ENCODE data around the gene GALNT14. TPM values are rescaled to one million over a fixed set of nuclear protein-coding genes. Genes with fewer than 3 reads are reported as not detected.

GALNT14 gene
- total and polyA plus RNA-seq, 2 of the 8 experiments (the other 6 are each of a cell fraction or from before 2014, with no cell fraction given): 13.0 to 13.7 TPM

DNA sequence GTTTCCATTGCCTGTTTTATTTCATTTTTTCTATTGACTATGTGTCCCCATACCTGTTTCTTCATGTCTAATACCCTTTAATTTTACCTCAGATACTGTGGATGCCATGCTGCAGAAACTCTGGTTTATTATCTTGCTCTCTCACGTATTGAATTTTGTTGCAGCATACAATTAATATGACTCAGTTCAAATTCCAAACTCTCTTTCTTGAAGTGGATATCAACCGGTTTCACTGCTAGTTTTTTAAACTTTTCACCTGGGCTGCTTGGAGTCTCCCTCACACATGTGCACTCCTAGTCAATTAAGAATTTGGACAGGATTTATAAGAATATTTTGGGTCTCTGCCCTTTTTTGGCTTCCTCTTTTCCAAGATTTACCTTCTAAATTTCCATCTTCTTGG is 260.4 kb downstream of the GALNT14 start:
- no peak overlapping the region for H2BK12ac ChIP-seq (ENCODE audit: low read depth, low read length)
- WGBS, 2 experiments (ENCODE audit: extremely low coverage in 1 of 2, insufficient coverage in 1 of 2, insufficient read length in 1 of 2, insufficient replicate concordance in 2 of 2, low coverage in 1 of 2, low lambda C conversion rate in 2 of 2, missing lambda C conversion rate in 1 of 2): 92% methylated on average over 2 of the region's 2 CpGs; no CpG with 5 or more reads in 1 of the 2 experiments
- no peak overlapping the region for H3K23ac ChIP-seq (ENCODE audit: insufficient read length)
- H4K8ac ChIP-seq (ENCODE audit: extremely low read depth, insufficient read depth, low read length): no peak overlapping the region
- H3K18ac ChIP-seq (ENCODE audit: extremely low read depth, low read length): no peak overlapping the region
- no peaks in the 10 kb centered on the region for H3K27me3 ChIP-seq (replicated peaks in 1 of 4; ENCODE audit: control insufficient read depth in 3 of 4, extremely low read depth in 1 of 4, insufficient read depth in 3 of 4, low read length in 3 of 4)
- H3K4me1 ChIP-seq (replicated peaks in 1 of 4; ENCODE audit: control insufficient read depth in 3 of 4, insufficient read depth in 4 of 4, low read length in 3 of 4): no peaks in the 10 kb centered on the region
- no peak overlapping the region for H4K5ac ChIP-seq (ENCODE audit: insufficient read length, low read depth, low read length)
- H3K9ac ChIP-seq (replicated peaks in 1 of 4; ENCODE audit: extremely low read depth in 1 of 4, low read depth in 3 of 4, low read length in 3 of 4): no peak overlapping the region
- no peak overlapping the region for H3K27ac ChIP-seq (ENCODE audit: low read depth, low read length)
- no peak overlapping the region for H3K4me3 ChIP-seq (ENCODE audit: extremely low read depth in 1 of 4, insufficient read depth in 2 of 4, low read depth in 3 of 4, low read length in 4 of 4)
- CTCF ChIA-PET (ENCODE audit: partially characterized antibody): interaction anchor here (1.5 kb wide), 1 partner anchor 164 kb away, joined by 7 read pairs; no protein-coding TSS in a partner anchor
- FAIRE-seq: no peak
- H3K9me3 ChIP-seq (ENCODE audit: insufficient read depth in 2 of 2, low read depth in 1 of 2, low read length in 1 of 2): peaks cover 0 to 5% of the 10 kb centered on the region in 2 experiments; a peak in 1 of 4 replicates
- H3K4ac ChIP-seq (replicated peaks; ENCODE audit: insufficient read length, low read depth, low read length): no peak overlapping the region
- no peaks in the 10 kb centered on the region for H4K20me1 ChIP-seq (replicated peaks in 1 of 2; ENCODE audit: control insufficient read depth in 1 of 2, insufficient read depth in 2 of 2, low read length in 2 of 2)
- H2AFZ ChIP-seq (ENCODE audit: low read length): no peak overlapping the region
- H2BK5ac ChIP-seq (ENCODE audit: low read depth, low read length): no peak overlapping the region
- no peak for DNase-seq (ENCODE audit: low read depth in 1 of 2, low spot score in 2 of 2)
- no peaks in the 10 kb centered on the region for H3K79me2 ChIP-seq (ENCODE audit: control insufficient read depth in 1 of 2, insufficient read depth in 2 of 2, low read length in 2 of 2)
- no peak overlapping the region for H3K4me2 ChIP-seq (ENCODE audit: insufficient read depth in 1 of 2, low read depth in 2 of 2, low read length in 2 of 2)
- no peak overlapping the region for H3K14ac ChIP-seq (ENCODE audit: insufficient read length)
- no peak overlapping the region for H3K56ac ChIP-seq (replicated peaks; ENCODE audit: insufficient read length, low read depth, low read length)
- no peak overlapping the region for H4K91ac ChIP-seq (replicated peaks; ENCODE audit: insufficient read length, low read length)
- no peak overlapping the region for H2AK5ac ChIP-seq (ENCODE audit: low read depth, low read length)
- H2BK20ac ChIP-seq (ENCODE audit: low read length): no peak overlapping the region
- POLR2A ChIA-PET (ENCODE audit: partially characterized antibody): no interaction called here
- H3K79me1 ChIP-seq (ENCODE audit: low read depth, low read length): no peaks in the 10 kb centered on the region
- no peaks in the 10 kb centered on the region for H3K23me2 ChIP-seq (ENCODE audit: low read depth, low read length)
- H2BK120ac ChIP-seq (replicated peaks; ENCODE audit: low read depth, low read length): no peak overlapping the region
- TF ChIP-seq TAF1 (IDR thresholded peaks at IDR 0.05; ENCODE audit: low read depth, low read length) (no peak), SRF (IDR thresholded peaks at IDR 0.05; ENCODE audit: low read depth, low read length) (no peak), POLR2AphosphoS5 (IDR thresholded peaks at IDR 0.05; ENCODE audit: low read depth, low read length) (no peak), SIRT6 (IDR thresholded peaks at IDR 0.05; ENCODE audit: low read length) (no peak), RXRA (IDR thresholded peaks at IDR 0.05; ENCODE audit: insufficient read depth, low read depth, low read length) (no peak), BACH1 (IDR thresholded peaks at IDR 0.05; ENCODE audit: low read length) (no peak), GABPA (IDR thresholded peaks at IDR 0.05; ENCODE audit: borderline replicate concordance, insufficient read depth, low read length) (no peak), CREB1 (IDR thresholded peaks at IDR 0.05) (no peak), EGR1 (IDR thresholded peaks at IDR 0.05; ENCODE audit: borderline replicate concordance, low read depth, low read length) (no peak), CEBPB (IDR thresholded peaks at IDR 0.05; ENCODE audit: low read depth, low read length) (no peak), TAF7 (optimal IDR thresholded peaks at IDR 0.05; ENCODE audit: borderline replicate concordance, low read depth, low read length) (no peak)
- TF ChIP-seq, protein P1, sequence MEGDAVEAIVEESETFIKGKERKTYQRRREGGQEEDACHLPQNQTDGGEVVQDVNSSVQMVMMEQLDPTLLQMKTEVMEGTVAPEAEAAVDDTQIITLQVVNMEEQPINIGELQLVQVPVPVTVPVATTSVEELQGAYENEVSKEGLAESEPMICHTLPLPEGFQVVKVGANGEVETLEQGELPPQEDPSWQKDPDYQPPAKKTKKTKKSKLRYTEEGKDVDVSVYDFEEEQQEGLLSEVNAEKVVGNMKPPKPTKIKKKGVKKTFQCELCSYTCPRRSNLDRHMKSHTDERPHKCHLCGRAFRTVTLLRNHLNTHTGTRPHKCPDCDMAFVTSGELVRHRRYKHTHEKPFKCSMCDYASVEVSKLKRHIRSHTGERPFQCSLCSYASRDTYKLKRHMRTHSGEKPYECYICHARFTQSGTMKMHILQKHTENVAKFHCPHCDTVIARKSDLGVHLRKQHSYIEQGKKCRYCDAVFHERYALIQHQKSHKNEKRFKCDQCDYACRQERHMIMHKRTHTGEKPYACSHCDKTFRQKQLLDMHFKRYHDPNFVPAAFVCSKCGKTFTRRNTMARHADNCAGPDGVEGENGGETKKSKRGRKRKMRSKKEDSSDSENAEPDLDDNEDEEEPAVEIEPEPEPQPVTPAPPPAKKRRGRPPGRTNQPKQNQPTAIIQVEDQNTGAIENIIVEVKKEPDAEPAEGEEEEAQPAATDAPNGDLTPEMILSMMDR (IDR thresholded peaks at IDR 0.05; ENCODE audit: control extremely low read depth in 1 of 3, insufficient read depth in 1 of 3, low read depth in 1 of 3, low read length in 3 of 3): no peak
- H3K36me3 ChIP-seq (ENCODE audit: control insufficient read depth in 2 of 4, insufficient read depth in 4 of 4, low read length in 3 of 4): no peaks in the 10 kb centered on the region
- H2BK15ac ChIP-seq (ENCODE audit: low read length): no peak overlapping the region

All from H1 (cell line).